ENCODE measurements around the gene MLX.

- no peak; the same call in 1 of the 2 replicates for TF ChIP-seq CTCF (IDR thresholded peaks at IDR 0.05; ENCODE audit: low read length)
- no peak for TF ChIP-seq EZH2 (optimal IDR thresholded peaks at IDR 0.05; ENCODE audit: low read depth, low read length)
These were observed 41.6 kb downstream of the MLX start for GRCh38 chr17:42608305-42609181.
